Retina (tissue), 1 donor: ENCODE measurements around the gene USP21.

ENCODE experiments used
- DNase-seq: peaks from one replicate; pipeline ENCODE4 v3.0.0-alpha.2; 2016

Gene USP21

GRCh38 chr1:161138431-161138830 lies 20.9 kb upstream of the USP21 start:
- no peak for DNase-seq

DNA sequence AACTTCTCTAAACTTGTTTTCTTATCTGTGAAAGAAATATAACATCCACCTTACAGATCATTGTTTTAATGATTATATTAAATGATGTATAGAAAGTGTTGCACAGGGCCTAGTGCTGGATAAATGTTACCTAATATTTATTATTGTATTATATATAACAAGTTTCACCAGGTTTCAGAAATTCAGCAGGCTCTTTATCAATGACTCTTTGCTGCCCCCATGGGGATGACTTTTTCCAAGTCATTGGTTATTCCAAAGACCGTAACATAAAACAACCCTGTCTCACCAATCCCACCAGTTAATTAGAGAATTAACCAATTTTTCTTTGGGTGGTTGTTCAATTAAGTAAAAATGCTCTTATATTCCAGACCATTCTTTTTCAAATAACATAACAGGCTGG lies 19.5 kb upstream of the USP21 start:
- DNase-seq: no peak

DNA sequence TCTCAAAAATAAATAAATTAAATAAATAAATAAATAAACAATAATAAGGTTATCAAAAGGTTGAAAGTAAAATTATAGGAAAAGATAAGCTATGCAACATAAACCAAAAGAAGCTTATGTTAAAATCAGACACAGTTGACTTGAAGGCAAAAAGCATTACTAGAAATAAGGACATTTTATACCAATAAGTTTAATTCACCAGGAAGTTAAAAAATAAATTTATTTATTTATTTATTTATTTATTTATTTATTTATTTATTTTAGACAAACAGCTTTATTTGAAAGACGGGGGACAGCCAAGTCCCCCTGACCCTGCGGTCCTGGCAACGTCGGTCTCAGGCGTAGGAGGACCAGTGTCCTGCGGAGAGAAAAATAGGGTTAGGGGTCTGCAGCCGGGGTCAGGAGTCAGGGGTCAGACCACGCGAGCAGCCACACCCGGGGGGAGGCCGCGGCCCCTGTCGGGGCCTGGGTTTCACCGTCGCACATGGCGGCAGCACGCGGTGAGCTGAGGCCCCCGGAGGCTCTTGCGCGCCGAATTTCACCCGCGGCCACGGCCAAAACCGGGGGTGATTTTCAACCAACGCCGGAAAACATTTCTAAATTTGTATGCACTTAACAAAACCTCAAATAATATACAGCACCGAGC lies 18.4 kb upstream of the USP21 start:
- DNase-seq: no peak

DNA sequence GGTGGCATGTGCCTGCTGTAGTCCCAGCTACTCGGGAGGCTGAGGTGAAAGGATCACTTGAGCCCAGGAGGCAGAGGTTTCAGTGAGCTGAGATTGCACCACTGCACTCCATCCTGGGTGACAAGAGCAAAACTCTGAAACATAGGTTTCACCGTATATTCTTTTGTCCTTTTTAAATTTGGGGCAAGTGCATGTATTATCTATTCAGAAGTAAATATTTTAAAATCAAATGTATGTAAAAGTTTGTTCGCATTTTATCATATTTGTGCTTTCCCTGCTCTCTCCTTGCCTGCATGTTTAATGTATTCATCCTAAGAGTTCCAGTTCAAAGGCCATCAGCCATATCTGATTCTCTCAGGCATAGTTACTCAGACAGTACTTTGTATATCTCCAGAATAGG lies 13.5 kb upstream of the USP21 start:
- DNase-seq: no peak

DNA sequence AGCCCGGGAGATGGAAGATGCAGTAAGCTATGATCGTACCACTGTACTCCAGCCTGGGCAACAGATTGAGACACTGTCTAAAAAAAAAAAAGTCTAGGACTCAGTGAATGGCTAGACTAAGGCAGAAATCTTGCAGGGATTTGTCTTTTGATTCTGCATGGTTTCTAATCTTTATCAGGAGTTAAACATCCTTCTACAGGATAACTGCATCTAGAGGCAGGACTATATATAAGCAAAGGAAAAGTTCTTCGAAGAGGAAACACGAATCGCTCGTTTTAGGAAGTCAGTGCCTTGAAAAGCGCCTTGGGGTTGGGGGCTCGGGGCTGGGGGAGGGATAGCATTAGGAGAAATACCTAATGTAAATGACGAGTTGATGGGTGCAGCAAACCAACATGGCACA lies 6.1 kb upstream of the USP21 start:
- DNase-seq: no peak

DNA sequence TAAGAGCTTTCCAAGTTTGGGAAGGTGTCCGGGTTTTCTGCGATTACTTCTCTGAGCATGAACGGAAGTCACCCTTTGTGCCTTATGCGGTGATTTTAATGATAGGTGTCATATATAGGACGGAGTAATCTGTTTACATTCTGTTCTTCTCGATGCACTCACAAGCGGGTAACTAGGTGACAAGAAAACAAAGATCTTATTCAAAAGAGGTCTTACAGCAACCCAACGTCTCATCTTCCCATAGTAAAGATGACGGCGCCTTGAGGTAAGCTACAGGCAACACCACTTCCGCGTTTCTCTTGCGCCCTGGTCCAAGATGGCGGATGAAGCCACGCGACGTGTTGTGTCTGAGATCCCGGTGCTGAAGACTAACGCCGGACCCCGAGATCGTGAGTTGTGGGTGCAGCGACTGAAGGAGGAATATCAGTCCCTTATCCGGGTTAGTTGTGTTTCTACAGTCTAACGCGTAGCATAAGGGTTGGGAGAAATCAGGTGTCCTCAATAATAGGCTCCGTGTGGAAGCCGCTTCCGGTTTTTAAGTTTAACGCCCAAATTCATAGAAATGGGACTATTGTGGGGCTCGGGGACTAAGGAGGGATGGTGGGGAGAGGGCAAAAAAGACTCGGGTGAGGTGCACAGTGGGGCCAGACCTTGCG lies 5.5 kb upstream of the USP21 start, which contains the start of gene UFC1:
Gene UFC1, plus strand, starts transcription at position 297 of the 656 bp plus-strand sequence. Its CDS starts 20 bp downstream, at position 317.
- peak; percentile 93 for DNase-seq

- DNase-seq: no peak
Measured at GRCh38 chr1:161157867-161158266, 1.4 kb upstream of the USP21 start.

- no peak for DNase-seq
Measured at GRCh38 chr1:161158316-161159010, 837 bp upstream of the USP21 start.

DNA sequence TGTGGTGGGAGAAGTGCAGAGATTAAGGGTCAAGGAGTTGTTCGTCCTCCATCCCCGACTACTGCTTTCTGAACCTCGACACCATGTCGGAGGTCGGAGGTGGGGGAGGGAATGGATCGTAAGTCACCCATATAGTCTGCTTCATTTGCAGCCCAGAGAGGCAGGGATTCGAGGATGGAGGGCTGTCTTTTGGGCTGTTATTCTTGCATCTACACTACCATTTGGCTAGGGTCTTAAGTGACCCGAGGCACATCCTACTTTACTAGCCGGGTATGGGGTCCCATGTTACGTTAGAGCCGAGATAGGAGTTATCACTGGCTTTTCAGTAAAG lies 578 bp downstream of the USP21 start:
- no peak for DNase-seq

DNA sequence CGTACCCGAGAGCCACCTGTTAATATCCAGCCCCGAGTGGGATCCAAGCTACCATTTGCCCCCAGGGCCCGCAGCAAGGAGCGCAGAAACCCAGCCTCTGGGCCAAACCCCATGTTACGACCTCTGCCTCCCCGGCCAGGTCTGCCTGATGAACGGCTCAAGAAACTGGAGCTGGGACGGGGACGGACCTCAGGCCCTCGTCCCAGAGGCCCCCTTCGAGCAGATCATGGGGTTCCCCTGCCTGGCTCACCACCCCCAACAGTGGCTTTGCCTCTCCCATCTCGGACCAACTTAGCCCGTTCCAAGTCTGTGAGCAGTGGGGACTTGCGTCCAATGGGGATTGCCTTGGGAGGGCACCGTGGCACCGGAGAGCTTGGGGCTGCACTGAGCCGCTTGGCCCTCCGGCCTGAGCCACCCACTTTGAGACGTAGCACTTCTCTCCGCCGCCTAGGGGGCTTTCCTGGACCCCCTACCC lies 1.4 kb downstream of the USP21 start:
- DNase-seq: no peak

DNA sequence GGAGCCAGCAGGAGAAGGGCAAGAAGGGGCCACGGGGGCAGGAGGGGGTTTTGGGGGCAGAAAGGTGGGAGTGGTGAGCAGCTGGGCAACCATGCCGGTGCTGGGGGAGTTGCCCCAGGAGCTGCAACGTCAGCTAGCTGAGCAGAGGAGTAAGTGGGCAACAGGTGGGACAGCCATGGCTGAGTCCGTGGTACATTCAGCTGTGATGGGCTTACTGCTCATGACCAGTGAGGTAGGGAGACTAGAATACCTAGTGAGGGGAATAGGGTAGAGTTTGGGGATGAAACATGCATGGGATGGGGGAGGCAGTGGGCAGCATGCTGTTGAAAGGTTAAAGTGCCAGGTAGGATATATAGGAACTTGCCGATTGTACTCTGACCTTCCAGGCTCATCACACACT lies 2.4 kb downstream of the USP21 start:
- no peak for DNase-seq

- DNase-seq: no peak
Measured at GRCh38 chr1:161162052-161162451, 2.8 kb downstream of the USP21 start.

GRCh38 chr1:161162806-161163205 lies 3.5 kb downstream of the USP21 start:
- DNase-seq: no peak

- DNase-seq: no peak
Measured at GRCh38 chr1:161163793-161164192, 4.5 kb downstream of the USP21 start.

DNA sequence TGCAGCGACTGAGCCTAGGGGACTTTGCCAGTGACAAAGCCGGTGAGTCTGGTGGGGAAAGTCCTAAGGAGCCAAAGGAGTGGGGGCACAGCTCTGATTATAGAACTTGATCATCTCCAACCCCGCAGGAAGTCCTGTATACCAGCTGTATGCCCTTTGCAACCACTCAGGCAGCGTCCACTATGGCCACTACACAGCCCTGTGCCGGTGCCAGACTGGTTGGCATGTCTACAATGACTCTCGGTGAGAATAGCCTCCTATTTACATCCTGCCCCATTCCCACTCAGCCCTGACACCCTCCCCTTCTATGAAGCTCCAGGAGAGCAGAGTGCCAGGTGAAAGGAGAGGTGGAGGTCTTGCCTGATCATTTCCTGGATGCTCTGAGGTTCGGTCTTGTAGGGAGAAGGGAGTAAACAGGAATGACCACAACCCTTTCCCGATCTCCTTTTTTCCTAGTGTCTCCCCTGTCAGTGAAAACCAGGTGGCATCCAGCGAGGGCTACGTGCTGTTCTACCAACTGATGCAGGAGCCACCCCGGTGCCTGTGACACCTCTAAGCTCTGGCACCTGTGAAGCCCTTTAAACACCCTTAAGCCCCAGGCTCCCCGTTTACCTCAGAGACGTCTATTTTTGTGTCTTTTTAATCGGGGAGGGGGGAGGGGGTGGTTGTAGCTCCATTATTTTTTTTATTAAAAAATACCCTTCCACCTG lies 5.8 kb downstream of the USP21 start:
- DNase-seq: no peak

DNA sequence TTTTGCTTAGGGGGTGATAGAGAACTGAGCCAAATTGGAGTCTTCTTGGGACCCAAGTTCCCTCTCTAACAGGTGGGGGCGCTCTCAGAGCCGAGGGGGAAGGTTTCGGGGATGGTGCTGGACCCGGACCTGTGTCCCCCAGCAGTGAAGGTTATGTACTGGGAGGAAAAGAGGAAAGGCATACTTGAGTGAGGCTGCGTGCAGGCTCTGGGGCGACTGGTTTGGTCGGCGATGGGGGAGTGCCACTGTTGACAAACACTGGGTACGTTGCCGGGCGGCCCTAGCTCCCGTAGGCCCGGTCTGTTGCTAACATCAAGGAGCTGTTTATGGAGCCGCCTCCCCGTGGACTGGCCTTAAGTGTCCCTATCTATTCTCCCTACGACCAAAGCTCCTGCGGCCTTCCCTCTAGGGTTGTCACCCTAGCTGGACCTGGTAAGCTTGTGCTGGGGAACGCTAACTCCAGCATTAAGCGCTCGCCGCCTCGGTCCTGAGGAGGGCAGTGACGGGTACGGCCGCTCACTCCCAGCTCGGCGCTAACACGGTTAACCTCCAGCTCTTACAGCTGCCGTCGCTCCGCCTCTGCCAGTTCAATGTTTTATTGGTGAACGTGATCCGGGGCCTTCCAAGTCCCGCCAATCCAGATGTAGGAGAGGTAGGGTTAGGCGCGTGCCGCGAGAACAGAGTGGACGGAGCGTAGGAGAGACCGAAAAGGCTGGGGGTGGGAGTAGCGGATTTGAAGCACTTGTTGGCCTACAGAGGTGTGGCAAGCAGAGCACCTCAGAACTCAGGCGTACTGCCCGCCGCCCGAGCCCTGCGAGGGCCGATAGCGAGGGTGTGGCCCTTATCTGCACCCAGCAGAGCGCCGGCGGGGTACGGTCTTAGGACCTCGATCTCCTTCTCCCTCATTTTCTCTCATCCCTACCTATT lies 6.7 kb downstream of the USP21 start, which contains the start of gene PPOX:
Gene PPOX, plus strand, starts transcription at position 685 of the 927 bp plus-strand sequence. CDS start 422 bp downstream, outside the sequence.
- DNase-seq: peak; percentile 95

GRCh38 chr1:161166669-161167548 lies 7.6 kb downstream of the USP21 start:
- DNase-seq: no peak

DNA sequence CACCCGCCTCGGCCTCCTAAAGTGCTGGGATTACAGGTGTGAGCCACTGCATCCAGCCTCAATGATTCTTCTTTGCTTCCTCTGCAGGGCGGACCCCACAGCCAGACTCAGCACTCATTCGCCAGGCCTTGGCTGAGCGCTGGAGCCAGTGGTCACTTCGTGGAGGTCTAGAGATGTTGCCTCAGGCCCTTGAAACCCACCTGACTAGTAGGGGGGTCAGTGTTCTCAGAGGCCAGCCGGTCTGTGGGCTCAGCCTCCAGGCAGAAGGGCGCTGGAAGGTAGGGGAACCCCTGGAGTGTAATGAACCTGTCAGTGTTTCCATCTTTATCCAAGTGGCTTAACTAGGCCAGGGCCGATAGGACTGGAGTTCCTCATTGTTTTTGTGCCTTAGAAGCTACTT lies 9.6 kb downstream of the USP21 start:
- no peak for DNase-seq

- no peak for DNase-seq
Measured at GRCh38 chr1:161171191-161171590, 11.9 kb downstream of the USP21 start.

DNA sequence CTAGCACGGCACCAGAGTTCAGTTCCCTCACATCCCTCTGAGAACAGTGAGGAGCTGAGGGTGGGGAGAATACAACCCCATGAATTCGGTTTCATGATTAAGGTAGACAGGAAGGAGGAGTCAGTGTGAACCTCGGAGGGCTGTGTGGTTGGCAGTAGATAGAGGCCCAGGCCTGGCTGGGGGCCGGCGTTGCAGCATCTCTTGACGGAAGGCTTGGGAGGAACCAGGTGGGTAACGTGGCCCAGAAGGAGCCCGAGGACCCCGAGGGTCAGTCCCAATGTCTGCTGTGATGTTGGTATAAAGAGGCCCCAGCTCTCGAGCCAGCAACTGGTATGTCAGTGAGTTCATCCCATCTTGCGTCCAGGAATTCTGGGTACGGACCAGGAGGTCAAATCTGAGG lies 12.4 kb downstream of the USP21 start:
- DNase-seq: no peak

DNA sequence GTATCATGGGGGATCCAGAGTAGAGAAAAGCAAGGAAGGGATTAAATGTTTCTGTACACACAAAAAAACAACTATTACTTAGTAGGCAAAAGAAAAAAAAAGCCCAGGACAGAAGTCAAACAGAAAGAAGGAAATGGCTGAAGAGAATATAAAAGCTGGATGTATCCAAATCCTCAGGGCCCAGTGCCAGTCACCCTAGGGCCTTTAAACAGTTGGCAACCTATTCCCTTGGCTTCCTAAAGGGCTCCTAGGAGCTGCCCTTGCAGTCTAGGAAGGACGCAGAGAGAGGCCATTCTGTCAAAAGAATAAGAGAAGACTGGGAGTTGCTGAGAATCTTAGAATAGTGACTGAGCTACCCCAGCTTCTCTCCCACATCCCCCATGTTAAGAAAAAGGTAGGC lies 13.0 kb downstream of the USP21 start:
- DNase-seq: no peak
